Tibial nerve (tissue), 4 donors: Measurements from ENCODE around the gene RUNX2. TPM values are rescaled to one million over a fixed set of nuclear protein-coding genes. Genes with fewer than 3 reads are reported as not detected.

Experiments
- DNase-seq, 2 donors: peaks; one replicate each; pipeline ENCODE4 v3.0.0-alpha.2; 2019; ENCODE audit warnings: low spot score in 2 of 2
- H3K27ac ChIP-seq, 4 donors: fragments of 200-600 bp; sonication (generic) in 3 of 4; one replicate each; pipeline ENCODE4 v1.5.1; 2017 to 2019; ENCODE audit warnings: mild to moderate bottlenecking in 1 of 4
- H3K27me3 ChIP-seq, 2 donors: fragments of 200-600 bp; sonication (generic) in 1 of 2; one replicate each; pipeline versions ENCODE4 v1.5.1 to v1.6.0; 2017 to 2019
- H3K36me3 ChIP-seq, 3 donors: fragments of 200-600 bp; sonication (generic); one replicate each; pipeline ENCODE4 v1.5.1; 2018 to 2019
- H3K4me1 ChIP-seq, 4 donors: fragments of 200-600 bp; sonication (generic) in 3 of 4; one replicate each; pipeline ENCODE4 v1.5.1; 2017 to 2019
- H3K4me3 ChIP-seq, 4 donors: fragments of 200-600 bp; sonication (generic) in 3 of 4; one replicate each; pipeline ENCODE4 v1.5.1; 2017 to 2019; ENCODE audit warnings: mild to moderate bottlenecking in 1 of 4, moderate library complexity in 1 of 4
- H3K9me3 ChIP-seq, 4 donors: fragments of 200-600 bp; sonication (generic) in 3 of 4; one replicate each; pipeline ENCODE4 v1.5.1; 2017 to 2019
- EP300 ChIP-seq, 2 donors: sonication (generic); formaldehyde crosslinking; IDR thresholded peaks; one replicate each; pipeline ENCODE4 v1.6.1; 2017; ENCODE audit warnings: antibody characterized with exemption in 2 of 2, mild to moderate bottlenecking in 1 of 2
- POLR2A ChIP-seq, 2 donors: fragments of 450-650 bp; IDR thresholded peaks; one replicate each; pipeline ENCODE4 v1.6.1; 2017; ENCODE audit warnings: antibody characterized with exemption in 2 of 2, mild to moderate bottlenecking in 2 of 2, moderate library complexity in 2 of 2
- WGBS, 2 donors: methylation state at CpG; one replicate each; pipeline ENCODE4 v1.1.5; 2018; 5-methylcytosine and 5-hydroxymethylcytosine counted together
- total RNA-seq, 4 donors: library from RNA; depleted of rRNA; stranded (reverse); fragments of >200 nt; gene quantifications; one replicate each; pipeline ENCODE4 v1.1.0, GENCODE V29; 2016
- TF ChIP-seq, protein P1 (sequence below), 5 experiments: fragments of 200-600 bp in 3 of 5; fragments of 450-650 bp in 2 of 5; sonication (generic) in 3 of 5; IDR thresholded peaks; one replicate each; pipeline ENCODE4 v1.5.1; 2016 to 2019; ENCODE audit warnings: antibody characterized with exemption in 5 of 5, mild to moderate bottlenecking in 3 of 5, moderate library complexity in 2 of 5

RUNX2 gene
- total RNA-seq, 4 donors from 2014 or later = 6.3 to 12.3 (median 7.8) TPM

DNA sequence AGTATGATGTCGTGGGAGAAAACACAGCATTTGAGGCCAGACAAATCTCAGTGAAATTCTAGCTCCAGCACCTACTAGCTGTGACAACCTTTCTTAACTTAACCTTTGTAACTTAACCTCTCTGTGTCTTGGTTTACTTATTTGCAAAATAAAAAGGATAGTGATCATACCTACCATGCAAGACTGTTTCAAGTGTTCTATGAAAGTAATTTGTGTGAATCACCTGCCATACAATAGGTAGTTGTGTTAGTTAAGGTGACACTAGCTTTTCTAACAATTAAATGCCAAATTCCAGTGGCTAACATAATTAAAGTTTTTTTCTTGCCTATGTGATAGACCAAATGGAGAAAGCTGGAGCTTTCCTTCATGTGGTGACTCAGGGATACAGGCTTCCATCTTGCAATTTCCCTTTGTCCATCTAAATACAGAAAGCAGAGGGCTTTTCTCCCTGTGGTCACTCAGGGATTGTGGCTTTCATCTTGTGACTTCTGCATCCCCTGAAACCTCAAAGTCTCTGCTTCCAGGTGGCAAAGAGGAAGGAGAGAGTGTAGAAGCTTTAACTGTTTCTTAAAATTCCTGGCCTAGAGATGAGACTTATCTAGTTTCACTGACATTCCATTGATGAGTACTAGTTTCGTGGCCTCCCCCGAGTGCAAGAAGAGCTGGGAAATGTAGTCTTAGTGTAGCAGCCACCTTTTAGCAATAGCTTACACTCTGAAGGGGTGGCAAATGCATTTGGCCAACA is 376.1 kb downstream of the RUNX2 start:
- TF ChIP-seq, protein P1, sequence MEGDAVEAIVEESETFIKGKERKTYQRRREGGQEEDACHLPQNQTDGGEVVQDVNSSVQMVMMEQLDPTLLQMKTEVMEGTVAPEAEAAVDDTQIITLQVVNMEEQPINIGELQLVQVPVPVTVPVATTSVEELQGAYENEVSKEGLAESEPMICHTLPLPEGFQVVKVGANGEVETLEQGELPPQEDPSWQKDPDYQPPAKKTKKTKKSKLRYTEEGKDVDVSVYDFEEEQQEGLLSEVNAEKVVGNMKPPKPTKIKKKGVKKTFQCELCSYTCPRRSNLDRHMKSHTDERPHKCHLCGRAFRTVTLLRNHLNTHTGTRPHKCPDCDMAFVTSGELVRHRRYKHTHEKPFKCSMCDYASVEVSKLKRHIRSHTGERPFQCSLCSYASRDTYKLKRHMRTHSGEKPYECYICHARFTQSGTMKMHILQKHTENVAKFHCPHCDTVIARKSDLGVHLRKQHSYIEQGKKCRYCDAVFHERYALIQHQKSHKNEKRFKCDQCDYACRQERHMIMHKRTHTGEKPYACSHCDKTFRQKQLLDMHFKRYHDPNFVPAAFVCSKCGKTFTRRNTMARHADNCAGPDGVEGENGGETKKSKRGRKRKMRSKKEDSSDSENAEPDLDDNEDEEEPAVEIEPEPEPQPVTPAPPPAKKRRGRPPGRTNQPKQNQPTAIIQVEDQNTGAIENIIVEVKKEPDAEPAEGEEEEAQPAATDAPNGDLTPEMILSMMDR (IDR thresholded peaks at IDR 0.05) = no peak
- TF ChIP-seq EP300 (IDR thresholded peaks at IDR 0.05) (no peak), POLR2A (IDR thresholded peaks at IDR 0.05) (no peak)
- H3K36me3 ChIP-seq = no peaks in the 10 kb centered on the region
- no peaks in the 10 kb centered on the region for H3K4me1 ChIP-seq
- H3K9me3 ChIP-seq = no peaks in the 10 kb centered on the region
- no peak overlapping the region for H3K27ac ChIP-seq
- WGBS, 2 donors = 86 to 88% methylated on average over 3 of the region's 3 CpGs
- DNase-seq = no peak
- H3K27me3 ChIP-seq = no peaks in the 10 kb centered on the region
- no peak overlapping the region for H3K4me3 ChIP-seq

DNA sequence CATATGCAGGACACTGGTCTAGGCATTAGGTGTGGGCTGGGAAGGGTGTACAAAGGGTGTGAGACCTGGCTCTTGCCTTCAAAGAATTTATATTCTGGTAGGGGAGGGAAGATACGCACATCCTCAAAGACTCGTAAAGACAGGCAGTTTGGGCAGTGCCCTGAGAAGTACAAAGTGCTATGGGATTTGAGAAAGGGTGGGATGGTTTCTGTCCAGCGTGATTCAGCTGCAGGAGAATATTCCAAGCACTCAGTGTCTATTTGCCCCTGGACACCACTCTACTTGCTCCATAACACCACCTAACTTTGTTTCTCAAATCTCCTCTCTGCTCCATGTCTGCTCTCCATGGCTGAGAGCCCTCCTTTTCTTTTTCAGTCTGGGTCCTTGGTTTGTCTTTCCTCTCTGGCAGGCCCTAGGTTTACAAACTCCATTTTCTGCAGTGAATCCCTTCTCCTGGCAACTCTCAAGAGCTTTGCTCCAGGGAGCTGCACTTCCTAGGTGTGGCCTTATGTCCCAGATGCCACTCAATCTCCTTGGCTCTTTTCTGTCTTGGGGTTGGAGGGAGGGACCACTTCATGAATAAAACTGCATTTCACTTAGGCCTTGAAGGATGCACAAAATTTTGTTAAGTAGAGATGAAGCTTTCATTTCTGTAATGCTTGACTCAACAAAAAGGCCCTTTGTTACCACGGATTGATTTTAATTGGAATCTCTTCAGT is 377.2 kb downstream of the RUNX2 start:
- Histone ChIP-seq H3K27me3 (no peaks in the 10 kb centered on the region), H3K27ac (no peak overlapping the region), H3K4me1 (no peaks in the 10 kb centered on the region), H3K36me3 (no peaks in the 10 kb centered on the region), H3K9me3 (no peaks in the 10 kb centered on the region), H3K4me3 (no peak overlapping the region)
- no peak for DNase-seq
- WGBS, 2 donors = 73 to 81% methylated on average over 4 of the region's 4 CpGs
- TF ChIP-seq EP300 (IDR thresholded peaks at IDR 0.05) = no peak
- no peak for TF ChIP-seq POLR2A (IDR thresholded peaks at IDR 0.05)
- TF ChIP-seq, protein P1 (IDR thresholded peaks at IDR 0.05) = no peak

DNA sequence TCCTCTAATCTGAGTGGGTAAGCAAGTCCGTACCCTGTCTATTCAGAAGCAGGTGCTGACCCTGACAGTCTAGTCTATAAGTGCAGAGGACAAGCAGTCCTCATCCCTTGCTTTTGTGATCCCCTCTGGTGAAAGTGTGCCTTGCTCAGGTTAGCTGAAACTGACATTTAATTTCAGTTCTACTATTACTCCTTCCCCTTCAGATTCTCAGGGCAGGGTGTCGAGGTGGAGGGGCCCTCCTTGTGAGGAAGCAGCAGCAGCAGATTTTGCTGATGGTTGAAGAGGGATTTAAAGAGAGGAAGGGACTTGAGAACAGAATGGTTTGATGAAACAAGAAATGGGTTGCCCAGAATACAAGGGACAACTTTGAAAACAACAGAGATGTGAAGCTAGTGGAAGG is 378.2 kb downstream of the RUNX2 start:
- TF ChIP-seq, protein P1 (IDR thresholded peaks at IDR 0.05) = no peak
- TF ChIP-seq EP300 (IDR thresholded peaks at IDR 0.05) = no peak
- TF ChIP-seq POLR2A (IDR thresholded peaks at IDR 0.05) = no peak
- Histone ChIP-seq H3K9me3 (no peaks in the 10 kb centered on the region), H3K4me1 (no peaks in the 10 kb centered on the region), H3K27ac (no peak overlapping the region), H3K27me3 (no peaks in the 10 kb centered on the region), H3K4me3 (no peak overlapping the region), H3K36me3 (no peaks in the 10 kb centered on the region)
- no peak for DNase-seq
- WGBS, 2 donors = 34 to 43% methylated on average over 2 of the region's 2 CpGs

DNA sequence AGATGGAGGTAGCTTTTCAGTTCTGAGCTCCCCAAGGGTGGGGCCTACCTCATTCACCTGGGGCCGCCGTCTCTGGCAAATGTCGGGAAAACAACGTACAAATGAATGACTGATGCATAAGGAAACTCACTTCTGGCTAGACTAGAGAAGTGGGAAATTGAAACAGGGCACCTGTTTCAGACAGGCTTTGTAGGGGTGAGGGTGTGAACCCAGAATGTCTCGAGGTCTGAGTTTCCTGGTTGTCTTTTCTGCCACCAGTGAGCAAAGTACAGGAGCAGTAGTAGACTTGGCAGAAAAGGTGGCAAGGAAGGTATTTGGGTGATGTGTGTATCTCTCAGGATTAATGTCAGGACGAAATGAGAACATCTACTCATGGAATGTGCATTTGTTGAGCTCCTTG is 379.0 kb downstream of the RUNX2 start:
- H3K9me3 ChIP-seq = no peaks in the 10 kb centered on the region
- no peaks in the 10 kb centered on the region for H3K4me1 ChIP-seq
- DNase-seq = no peak
- TF ChIP-seq, protein P1 (IDR thresholded peaks at IDR 0.05) = no peak
- TF ChIP-seq EP300 (IDR thresholded peaks at IDR 0.05) (no peak), POLR2A (IDR thresholded peaks at IDR 0.05) (no peak)
- 89% methylated on average over 6 of the region's 6 CpGs for WGBS, 2 donors
- no peak overlapping the region for H3K4me3 ChIP-seq
- H3K27me3 ChIP-seq = no peaks in the 10 kb centered on the region
- no peak overlapping the region for H3K27ac ChIP-seq
- H3K36me3 ChIP-seq = no peaks in the 10 kb centered on the region

DNA sequence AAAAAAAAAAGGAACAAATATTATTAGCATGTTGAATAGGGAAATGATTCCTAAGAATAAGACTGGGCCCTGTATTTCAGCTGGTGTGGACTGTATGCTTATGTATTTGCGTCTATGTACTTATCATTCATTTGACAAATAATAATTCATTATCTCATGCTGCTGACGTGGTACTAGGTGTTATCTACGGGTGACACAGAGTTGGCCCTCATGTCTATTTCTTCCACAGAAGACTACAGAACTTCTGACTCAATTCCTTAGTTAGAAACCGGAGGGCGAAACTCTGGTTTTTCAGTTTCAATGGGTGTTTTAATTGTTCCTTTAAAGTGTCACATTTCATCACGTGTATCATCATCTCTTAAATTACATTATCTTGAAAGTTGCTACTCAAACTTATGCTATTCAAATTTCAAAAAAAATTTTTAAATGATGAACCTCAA is 381.7 kb downstream of the RUNX2 start:
- WGBS, 2 donors = 80 to 84% methylated on average over 6 of the region's 6 CpGs

More for the DNA sequence above, 381.7 kb downstream of the RUNX2 start:
- DNase-seq = no peak
- Histone ChIP-seq H3K36me3 (no peaks in the 10 kb centered on the region), H3K9me3 (no peaks in the 10 kb centered on the region), H3K4me3 (no peak overlapping the region), H3K27me3 (no peaks in the 10 kb centered on the region), H3K4me1 (peaks cover 0 to 7% (median 0%) of the 10 kb centered on the region in 4 donors), H3K27ac (no peak overlapping the region)
- TF ChIP-seq POLR2A (IDR thresholded peaks at IDR 0.05) (no peak), EP300 (IDR thresholded peaks at IDR 0.05) (no peak)
- TF ChIP-seq, protein P1 (IDR thresholded peaks at IDR 0.05) = no peak
